Ramos (cell line): ENCODE measurements around the gene RNF111.
"Not testable (repeated sequence)": the region's sequence is repeated elsewhere in the genome, so short reads cannot be mapped to it uniquely, and the experiment has no call there.

Experiments
- in situ Hi-C: fragments of 300-500 bp; cut with MboI; formaldehyde crosslinking; loops from one replicate; pipeline ENCODE4 v1.14.3; 2022; ENCODE audit warnings: low sequenced_read_pairs; ENCODE audit not compliant: unreplicated experiment

The RNF111 gene

DNA sequence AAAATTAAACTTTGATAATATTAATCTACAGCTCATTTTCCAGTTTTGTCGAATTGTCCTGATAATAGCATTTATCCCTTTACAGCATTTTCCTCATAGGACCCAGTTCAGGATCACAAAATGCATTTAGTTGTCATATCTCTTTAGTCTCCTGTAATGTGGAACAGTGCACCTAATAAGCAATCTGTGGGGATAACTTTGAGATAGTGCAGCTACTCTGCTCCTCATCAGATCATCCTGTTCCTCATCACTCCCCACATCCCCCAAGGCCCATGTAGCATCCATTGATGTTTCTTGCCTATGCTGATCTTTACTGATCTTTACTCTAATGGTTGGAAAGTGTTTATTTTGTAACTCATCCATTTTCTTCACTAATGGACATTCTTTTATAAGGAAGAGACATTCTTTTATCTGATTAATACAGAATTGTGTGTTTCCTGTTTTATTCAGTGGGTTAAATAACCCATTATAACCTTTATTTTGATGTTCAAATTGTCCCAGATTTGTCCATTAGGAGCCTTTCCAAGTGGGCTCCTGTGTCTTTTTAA, 7.5 kb downstream of the RNF111 start:
- in situ Hi-C loops, result no loop called here

DNA sequence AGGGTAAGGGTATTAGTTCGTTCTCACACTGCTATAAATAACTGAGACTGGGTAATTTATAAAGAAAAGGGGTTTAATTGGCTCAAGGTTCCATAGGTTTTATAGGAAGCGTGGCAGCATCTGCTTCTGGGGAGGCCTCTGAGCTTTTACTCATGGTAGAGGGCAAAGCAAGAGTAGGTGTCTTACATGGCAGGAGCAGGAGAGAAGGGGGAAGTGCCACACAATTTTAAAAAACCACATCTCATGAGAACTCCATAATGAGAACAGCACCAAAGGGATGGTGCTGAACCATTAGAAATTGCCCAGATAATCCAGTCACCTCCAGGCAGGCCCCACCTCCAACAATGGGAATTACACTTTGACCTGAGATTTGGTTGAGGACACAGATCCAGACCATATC, 12.2 kb downstream of the RNF111 start:
- in situ Hi-C loops, result no loop called here

DNA sequence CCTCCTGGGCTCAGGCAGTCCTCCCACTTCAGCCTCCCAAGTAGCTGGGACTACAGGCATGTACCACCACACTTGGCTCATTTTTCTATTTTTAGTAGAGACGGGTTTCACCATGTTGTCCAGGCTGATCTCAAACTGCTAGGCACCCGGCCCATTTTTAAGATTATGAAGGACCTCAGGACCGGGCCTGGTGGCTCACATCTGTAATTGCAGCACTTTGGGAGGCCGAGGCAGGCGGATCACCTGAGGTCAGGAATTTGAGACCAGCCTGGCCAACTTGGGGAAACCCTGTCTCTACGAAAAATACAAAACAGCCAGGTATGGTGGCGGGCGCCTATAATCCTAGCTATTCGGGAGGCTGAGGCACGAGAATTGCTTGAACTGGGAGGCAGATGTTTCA, 12.8 kb downstream of the RNF111 start:
- in situ Hi-C loops, result not testable (repeated sequence)

DNA sequence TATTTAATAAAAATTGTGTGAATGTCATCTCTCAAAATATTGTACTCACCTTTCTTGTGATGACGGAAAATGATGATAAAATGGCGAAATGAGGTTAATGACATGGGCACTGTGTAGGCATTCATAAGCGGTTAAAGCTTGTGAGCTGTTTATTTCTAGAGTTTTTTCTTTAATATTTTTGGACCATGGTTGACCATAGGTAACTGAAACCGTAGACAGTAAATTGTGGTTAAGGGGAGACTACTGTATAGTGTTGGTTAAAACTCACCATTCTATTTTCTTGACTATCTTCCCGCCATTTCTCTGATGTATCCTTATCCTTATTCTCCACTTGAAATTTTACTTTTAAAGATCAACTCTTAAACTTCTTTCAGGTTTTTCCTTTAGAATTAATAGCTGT, 14.5 kb downstream of the RNF111 start:
- in situ Hi-C loops, result no loop called here

- in situ Hi-C loops, result no loop called here
Measured at GRCh38 chr15:59002418-59002859, 15.0 kb downstream of the RNF111 start.

- in situ Hi-C loops, result no loop called here
Measured at GRCh38 chr15:59005579-59005978, 18.1 kb downstream of the RNF111 start.

GRCh38 chr15:59008086-59008485, 20.6 kb downstream of the RNF111 start:
- in situ Hi-C loops, result no loop called here

DNA sequence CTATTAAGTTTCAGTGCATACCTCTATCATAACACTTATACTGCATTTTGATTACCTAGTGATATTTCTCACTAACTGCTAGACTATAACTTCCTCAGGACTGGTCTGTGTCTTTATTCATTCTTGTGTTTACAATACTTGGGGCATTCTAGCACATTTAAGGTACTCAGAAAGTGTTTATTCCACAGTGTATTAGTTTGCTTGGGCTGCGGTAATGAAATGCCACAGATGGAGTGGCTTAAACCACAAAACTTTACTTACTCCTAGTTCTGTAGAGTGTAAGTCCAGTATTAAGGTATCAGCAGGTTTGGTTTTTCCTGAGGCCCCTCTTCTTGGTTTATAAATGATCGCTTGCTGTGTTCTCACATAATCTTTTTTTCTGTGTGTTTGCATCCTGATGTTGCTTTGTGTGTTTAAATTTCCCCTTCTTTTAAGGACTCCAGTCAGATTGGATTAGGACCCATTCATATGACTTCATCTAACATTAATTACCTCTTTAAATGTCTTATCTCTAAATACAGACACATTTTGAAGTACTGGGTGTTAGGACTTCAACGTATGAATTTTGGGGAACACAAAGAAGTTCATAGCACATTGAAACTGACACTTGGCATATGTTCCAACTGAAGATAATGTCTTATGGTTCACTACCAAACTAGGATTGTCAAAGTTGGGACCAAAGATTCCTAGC, 23.9 kb downstream of the RNF111 start:
- in situ Hi-C loops, result no loop called here

DNA sequence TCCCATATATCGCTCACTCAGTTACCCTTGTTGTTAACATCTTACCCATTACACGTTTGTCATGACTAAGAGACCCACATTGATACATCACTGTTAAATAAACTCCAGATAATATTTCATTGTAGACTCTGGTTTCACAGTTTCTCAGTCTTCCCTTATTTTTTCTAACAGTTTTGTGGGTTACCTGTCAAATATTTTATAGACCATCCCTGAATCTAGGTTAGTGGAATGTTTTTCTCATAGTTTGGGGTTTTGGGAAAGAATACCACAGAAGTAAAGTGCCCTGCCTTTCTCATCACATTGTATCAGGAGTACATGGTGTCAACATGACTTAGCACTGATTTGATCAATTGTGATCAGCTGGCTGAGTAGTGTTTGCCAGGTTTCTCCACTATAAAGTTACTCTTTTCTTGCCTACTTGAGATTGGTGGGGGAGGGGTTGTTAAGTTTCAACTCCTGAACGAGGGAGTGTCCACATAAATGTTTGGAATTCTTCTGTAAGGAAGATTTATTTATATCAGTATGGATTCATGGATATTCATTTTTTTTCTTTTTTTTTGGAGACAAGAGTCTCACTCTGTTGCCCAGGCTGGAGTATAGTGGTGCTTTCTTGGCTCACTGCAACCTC, 25.9 kb downstream of the RNF111 start:
- in situ Hi-C loops, result no loop called here

DNA sequence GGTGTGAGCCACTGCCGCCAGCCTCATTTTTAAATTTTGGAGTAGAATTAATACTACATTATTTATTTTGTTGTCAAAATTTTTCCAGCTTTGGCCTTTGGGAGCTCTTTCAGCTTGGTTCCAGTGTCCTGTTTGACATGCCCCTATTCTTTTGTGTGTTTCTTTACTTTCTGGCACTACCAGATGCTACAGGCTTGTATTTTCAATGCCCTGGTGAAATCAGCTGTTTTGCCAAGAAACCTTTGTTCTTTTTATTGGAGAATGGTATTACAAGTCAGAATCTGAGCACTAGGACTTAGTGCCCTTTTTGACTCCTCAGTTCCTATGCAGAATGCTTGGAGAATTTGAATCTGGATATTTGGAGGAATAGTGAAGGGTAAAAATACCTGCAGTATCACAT, 26.6 kb downstream of the RNF111 start:
- in situ Hi-C loops, result no loop called here

DNA sequence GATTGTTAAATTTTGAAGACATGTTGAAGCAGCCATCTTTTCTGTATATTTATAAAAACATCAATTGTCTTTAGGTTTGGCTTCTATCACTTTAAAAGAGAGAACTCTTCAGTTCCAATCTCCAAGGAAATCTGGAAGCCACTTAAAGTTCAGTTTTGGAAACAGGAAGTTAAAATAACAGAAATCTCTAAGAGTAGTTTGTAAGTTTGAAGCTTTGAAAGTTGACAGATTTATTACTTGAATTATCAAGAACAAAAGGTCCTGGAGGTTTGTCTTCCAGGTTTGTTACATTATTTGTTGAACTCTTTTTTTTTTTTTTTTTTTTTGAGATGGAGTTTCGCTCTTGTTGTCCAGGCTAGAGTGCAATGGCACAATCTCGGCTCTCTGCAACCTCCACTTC, 30.0 kb downstream of the RNF111 start:
- in situ Hi-C loops, result no loop called here

DNA sequence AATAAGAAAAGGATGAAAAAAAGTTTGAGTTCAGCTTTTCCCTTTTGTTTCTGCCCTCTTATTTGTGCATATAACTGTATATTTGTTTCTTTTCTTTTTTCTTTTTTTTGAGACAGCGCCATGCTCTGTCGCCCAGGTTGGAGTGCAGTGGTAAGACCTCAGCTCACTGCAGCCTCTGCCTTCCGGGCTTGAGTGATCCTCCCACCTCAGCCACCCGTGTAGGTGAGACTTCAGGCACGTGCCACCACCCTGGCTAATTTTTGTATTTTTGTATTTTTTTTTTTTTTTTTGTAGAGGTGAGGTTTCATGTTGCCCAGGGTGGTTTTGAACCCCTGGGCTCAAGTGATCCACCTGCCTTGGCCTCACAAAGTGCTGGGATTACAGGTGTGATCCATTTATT, 31.4 kb downstream of the RNF111 start:
- in situ Hi-C loops, result no loop called here

DNA sequence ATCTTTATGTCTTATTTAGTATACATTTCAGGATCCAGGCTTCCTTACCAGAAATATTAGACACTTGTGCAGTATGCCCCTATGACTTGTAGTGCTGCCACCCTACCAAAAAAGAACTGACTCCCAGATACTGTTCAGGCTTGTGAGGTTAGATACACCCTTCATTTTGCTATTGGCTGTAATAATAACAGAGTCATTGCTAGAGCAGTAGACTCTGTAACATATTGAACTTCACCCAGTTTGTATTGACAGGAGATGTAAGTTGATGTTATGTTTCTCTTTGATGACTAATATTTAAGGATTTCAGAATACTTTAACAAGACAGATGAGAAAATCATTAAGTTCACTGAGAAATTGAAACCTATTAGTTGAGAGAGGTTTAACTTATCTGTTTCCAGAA, 32.9 kb downstream of the RNF111 start:
- in situ Hi-C loops, result no loop called here

DNA sequence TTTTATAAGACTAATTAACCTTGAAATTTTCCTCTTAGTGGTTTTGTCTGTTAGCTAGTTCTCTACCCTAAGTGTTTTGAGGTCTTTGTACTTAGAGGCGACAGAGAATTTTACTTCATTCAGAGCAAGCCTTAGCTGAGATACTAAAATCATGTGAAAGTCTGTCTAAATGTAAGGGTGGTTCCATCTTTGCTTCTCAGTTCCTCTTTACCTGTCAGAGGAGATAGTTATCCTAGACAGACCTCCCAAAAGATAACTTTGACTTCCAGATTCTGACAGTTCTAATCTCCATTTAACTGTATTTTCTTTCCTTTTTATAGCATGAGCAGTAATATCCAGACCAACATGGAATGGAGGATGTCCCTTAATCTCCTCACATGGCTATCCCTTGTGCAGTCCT, 34.7 kb downstream of the RNF111 start:
- in situ Hi-C loops, result no loop called here

GRCh38 chr15:59026207-59026606, 38.7 kb downstream of the RNF111 start:
- in situ Hi-C loops, result no loop called here

DNA sequence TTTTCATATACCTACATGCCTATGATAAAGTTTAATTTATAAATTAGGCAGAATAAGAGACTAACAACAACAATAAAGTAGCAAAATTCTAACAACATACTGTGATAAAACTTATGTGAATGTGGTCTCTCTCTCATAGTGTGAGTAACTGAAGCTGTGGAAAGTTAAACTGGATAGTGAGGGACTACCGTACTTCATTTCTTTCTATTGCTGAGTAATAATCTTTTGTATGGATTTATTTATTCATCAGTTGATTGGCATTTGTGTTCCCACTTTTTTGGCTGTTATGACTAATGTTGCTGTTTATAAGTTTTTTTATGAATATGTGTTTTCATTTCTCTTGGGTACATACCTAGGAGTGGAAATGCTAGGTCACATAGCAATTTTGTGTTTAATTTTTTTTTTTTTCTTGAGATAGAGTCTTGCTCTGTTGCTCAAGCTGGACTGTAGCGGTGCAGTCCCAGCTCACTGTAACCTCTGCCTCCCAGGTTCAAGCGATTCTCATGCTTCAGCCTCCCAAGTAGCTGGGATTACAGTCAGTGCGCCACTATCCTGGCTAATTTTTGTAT, 41.0 kb downstream of the RNF111 start:
- in situ Hi-C loops, result no loop called here

DNA sequence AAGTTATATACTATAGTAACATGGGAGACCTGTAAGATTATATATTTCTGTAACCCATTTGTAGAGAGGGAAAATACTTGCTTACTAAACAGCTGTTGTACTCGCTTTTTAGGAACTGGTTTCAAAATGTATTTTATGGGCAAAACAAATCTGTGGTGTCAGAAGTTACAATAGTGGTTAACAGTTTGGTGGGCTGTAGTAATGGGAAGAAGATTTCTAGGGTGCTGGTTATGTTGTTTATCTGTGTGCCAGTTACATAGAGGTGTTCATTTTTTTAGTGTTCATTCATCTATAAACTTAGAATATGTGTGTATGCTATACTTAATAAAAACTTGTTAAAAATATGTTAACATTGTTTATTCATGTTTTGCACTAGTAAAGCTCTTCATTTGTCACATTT, 42.1 kb downstream of the RNF111 start:
- in situ Hi-C loops, result no loop called here

DNA sequence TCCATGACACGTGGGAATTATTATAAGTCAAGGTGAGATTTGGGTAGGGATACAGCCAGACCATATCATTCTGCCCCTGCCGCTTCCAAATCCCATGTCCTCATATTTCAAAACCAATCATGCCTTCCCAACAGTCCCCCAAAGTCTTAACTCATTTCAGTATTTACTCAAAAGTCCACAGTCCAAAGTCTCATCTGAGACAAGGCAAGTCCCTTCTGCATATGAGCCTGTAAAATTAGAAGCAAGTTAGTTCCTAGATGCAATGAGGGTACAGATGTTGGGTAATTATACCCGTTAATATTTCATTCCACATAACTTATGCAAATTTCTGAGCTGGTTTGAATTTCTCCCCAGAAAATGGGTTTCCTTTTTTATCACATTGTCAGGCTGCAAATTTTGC, 47.7 kb downstream of the RNF111 start:
- in situ Hi-C loops, result no loop called here

DNA sequence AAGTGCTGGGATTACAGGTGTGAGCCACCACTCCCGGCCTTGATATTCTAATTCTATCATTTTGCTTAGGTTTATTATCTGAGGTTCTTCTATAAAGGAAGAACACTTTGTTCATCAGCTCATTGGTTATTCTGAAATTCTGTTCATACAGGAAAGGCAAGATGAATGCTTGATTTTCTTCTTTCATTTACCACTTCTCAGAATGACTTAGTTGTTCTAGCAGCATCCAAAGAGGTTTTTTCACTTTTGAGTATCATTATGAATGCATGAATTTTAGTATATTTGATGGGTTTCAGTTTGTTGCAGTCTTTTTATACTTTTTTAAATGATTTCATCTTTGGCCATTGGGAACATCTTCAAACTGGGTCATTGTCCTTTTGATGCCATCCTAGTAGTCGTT, 51.8 kb downstream of the RNF111 start:
- in situ Hi-C loops, result no loop called here

DNA sequence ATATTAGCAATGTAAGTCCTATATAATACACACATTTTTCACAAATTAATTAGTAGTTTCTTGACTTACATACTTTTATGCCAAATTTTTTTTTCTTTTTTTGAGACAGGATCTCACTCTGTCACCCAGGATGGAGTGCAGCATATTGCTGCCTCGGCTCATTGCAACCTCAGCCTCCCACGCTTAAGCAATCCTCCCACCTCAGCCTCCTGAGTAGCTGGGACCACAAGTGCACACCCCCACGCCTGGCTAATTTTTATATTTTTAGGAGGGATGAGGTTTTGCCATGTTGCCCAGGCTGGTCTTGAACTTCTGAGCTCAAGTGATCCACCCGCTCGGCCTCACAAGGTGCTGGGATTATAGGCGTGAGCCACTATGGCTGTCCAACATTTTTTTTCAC, 54.6 kb downstream of the RNF111 start:
- in situ Hi-C loops, result no loop called here

GRCh38 chr15:59048897-59049296, 61.4 kb downstream of the RNF111 start:
- in situ Hi-C loops, result no loop called here
